Central memory CD4-positive, alpha-beta T cell (primary cell): Measurements from ENCODE around the gene GPR37L1.
"Not testable (repeated sequence)": the region's sequence is repeated elsewhere in the genome, so short reads cannot be mapped to it uniquely, and the experiment has no call there.

Experiments
- DNase-seq: peaks from one replicate; pipeline ENCODE4 v3.0.0; 2022

GPR37L1 gene

DNA sequence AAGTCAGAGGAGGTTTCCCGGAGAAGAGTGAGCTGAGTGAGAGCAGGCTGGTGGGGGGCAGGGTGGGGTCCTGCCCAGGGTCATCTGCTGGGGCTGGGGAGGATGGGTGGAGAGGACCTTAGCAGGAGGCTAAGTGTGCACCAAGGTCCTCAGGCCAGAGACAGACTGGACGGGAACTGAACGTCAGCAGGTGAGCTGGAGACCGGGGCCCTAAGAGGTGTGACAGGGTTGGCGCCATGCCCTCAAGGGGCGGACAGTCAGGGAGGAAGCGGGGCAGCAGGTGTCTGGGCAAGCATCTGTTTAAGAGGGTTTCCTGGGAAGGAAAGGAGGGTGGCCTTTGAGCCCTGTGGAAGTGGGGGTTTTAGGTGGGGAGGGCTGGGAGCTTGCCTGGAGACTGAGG lies 51.3 kb downstream of the GPR37L1 start:
- no peak for DNase-seq

DNA sequence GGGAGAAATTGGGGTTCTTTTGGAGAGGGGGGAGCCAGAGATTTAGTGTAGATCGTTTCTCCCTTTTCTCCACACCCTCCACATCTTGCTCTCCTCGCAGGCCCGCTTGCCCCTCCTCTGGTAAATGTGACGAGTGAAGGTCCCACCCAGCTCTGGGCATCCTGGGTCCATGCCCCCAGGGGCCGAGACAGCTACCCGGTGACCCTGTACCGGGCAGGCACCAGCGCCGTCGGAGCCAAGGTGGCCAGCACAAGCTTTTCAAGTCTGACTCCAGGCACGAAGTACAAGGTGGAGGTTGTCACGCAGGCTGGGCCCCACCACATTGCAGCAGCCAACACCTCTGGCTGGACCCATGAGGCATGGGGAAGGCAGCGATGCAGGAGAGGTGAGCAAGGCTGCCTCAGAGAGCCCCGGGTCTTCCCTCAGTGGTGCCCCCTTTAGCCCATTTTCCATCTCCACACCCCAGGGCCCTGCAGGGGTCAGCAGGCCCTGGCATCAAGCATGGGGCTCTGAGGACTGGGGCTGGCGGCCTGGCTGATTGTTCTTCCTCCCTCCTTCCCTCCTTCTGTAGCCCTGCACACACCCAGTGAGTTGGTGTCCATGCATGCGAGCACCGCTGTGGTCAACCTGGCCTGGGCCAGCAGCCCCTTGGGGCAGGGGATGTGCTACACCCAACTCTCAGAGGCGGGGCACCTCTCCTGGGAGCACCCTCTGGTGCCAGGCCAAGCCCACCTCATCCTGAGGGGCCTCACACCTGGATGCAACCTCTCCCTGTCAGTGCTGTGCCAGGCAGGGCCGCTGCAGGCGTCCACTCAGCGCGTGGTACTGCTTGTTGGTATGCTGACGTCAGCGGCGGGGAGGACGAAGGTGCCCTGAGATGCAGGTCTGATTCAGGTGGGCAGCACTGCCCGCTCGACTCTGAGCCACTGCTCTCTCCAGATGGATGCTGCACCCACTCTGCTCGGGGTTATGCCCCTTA lies 54.5 kb downstream of the GPR37L1 start:
- DNase-seq, result no peak

DNA sequence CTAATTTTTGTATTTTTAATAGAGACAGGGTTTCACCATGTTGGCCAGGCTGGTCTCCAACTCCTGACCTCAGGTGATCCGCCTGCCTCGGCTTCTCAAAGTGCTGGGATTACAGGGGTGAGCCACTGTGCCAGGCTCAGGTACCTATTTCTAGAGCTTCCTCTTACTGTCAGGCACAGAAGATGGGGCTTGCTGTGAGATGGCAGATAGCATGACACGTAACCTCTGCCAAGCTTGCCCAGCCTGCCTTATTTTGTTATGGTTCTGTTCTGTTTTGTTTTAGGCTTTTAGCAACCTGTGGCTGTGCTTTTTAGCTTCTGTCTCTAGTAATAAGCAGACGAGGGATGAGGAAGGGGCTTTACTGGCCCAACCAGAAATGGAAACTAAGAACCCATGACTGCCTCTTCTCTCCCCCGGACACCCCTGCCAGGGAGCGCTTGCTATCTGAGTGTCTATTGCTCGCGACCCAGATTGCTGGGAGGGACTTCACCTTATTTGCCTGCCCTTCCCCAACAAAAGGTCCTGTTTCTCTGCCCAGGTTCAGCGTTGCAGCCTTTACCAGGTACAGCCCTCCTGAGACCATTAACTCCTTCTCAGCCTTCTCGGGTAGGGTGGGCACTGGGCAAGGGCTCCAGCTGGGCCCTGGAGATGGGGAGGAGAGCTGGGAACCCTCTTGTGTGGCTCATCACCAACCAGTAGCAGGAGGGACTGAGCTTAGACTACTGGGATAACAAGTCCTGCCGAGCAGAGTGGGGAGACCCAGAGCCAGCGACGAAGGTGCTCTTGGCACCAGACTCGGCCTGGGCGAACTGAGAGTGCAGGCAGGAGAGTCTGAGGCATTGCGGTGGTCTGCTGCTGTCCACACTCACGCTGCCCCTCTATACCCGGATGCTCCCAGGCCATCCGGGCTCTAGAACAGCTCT lies 57.4 kb downstream of the GPR37L1 start:
- DNase-seq, result no peak

DNA sequence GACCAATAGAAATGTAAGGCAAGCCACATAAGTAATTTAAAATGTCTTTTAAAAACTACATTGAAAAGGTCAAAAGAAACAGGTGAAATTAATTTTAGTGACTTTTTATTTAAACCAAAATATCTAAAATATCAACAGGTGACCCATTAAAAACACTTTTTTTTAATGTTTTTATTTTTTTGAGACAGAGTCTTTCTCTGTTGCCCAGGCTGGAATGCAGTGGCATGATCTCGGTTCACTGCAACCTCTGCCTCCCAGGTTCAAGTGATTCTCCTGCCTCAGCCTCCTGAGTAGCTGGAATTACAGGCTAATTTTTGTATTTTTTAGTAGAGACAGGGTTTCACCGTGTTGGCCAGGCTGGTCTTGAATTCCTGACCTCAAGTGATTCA lies 58.0 kb downstream of the GPR37L1 start:
- DNase-seq, result not testable (repeated sequence)

DNA sequence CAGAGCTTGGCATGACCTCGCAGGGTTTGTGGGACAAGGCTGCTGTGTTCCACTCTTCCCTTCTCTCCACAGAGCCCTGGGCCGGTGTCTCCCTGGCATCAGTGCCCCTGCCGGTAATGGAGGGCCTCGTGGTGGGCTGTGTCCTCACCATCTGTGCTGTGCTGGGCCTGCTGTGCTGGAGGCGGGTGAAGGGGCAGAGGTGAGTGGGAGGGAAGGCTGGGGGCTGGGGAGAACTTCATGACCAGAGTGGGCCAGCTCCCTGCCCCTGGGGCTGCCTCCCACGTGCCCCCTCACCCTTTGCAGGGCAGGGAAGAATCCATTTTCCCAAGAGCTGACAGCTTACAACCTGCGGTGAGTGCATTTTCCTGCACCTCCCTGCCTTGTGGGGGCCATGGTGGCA lies 58.9 kb downstream of the GPR37L1 start:
- no peak for DNase-seq

DNA sequence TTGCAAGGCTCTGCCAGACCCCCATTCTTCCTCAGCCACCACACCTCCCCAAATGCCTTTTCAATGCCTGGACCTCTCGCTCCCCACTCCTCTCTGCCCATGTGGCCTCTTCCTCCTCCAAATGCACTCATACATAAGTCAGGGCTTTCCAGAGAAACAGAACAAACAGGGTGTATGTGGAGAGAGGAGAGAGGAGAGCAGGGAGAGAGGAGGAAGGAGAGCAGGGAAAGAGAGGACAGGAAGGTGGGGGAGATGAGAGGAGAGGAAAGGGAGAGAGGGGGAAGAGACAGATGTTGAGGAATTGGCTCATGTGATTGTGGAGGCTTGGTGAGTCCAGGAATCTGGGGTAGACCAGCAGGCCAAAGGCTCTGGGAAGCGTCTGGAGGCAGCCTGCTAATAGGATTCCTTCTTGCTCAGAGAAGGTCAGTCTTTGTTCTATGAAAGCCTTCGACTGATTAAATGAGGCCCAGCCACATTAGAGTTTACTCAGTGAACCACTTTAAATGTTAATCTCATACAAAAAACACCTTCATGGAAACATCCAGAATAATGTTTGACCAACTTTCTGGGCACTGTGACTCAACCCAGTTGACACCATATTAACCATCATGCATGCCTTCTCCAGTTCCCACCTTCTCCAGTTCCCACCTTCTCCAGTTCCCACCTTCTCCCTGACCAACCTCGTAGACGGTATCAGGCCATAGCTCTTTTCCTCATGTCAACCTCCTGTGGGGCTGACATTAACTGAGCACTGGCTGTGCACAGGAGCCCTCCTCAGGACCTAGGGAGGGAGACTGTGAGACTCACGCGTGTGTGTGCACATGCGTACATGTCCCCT lies 59.5 kb downstream of the GPR37L1 start:
- no peak for DNase-seq
